GM12892 (cell line): ENCODE results near the gene ATF6.

Experiments
- POLR2A ChIP-seq: IDR thresholded peaks from 2 replicates; pipeline ENCODE4 v1.6.1; 2011; ENCODE audit warnings: low read depth, low read length, control low read depth
- POLR2AphosphoS5 ChIP-seq: IDR thresholded peaks from 2 replicates; pipeline ENCODE4 v1.6.1; 2011; ENCODE audit warnings: low read depth, low read length, control low read depth
- TAF1 ChIP-seq: IDR thresholded peaks from 2 replicates; pipeline ENCODE4 v1.6.1; 2011; ENCODE audit warnings: low read depth, mild to moderate bottlenecking, control low read depth, low read length, borderline replicate concordance

DNA sequence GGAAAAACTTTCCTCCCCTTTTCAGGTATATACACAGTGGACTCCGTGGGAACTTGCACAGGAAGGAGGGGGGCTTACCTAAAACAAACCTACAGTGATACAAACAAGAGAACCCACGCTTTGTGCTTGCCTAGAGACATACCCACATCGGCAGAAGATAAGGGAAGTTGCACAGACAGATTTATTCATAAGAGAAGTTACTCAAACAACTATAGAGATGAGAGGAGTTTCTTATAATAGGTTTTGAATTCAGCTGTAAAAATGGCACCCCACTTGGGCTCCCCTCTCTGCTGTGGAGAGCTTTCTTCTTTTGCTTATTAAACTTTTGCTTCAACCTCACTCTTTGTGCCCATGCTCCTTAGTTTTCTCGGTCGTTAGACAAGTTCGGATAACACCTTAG, 18.3 kb upstream of the ATF6 start:
- TF ChIP-seq POLR2A (no peak), POLR2AphosphoS5 (no peak), TAF1 (no peak)
